GM13977 (cell line): ENCODE results near the gene PSMA1.
"Not testable (repeated sequence)": the region's sequence is repeated elsewhere in the genome, so short reads cannot be mapped to it uniquely, and the experiment has no call there.

Experiments used
- DNase-seq: peaks from one replicate; pipeline ENCODE4 v3.0.0; 2012; ENCODE audit warnings: low spot score
- CTCF ChIP-seq: IDR thresholded peaks from 2 replicates; pipeline ENCODE4 v1.5.1; 2012; ENCODE audit warnings: mild to moderate bottlenecking, control low read depth; ENCODE audit not compliant: insufficient read depth; ENCODE audit errors: extremely low read depth, missing control alignments
- in situ Hi-C: fragments of 300-500 bp; cut with MboI; formaldehyde crosslinking; loops from one replicate; pipeline ENCODE4 v1.12.0; 2022; ENCODE audit warnings: low sequenced_read_pairs, low pct_unique_long_range_greater_than_20kb, mixed read lengths, inconsistent platforms; ENCODE audit not compliant: unreplicated experiment

PSMA1 gene

DNA sequence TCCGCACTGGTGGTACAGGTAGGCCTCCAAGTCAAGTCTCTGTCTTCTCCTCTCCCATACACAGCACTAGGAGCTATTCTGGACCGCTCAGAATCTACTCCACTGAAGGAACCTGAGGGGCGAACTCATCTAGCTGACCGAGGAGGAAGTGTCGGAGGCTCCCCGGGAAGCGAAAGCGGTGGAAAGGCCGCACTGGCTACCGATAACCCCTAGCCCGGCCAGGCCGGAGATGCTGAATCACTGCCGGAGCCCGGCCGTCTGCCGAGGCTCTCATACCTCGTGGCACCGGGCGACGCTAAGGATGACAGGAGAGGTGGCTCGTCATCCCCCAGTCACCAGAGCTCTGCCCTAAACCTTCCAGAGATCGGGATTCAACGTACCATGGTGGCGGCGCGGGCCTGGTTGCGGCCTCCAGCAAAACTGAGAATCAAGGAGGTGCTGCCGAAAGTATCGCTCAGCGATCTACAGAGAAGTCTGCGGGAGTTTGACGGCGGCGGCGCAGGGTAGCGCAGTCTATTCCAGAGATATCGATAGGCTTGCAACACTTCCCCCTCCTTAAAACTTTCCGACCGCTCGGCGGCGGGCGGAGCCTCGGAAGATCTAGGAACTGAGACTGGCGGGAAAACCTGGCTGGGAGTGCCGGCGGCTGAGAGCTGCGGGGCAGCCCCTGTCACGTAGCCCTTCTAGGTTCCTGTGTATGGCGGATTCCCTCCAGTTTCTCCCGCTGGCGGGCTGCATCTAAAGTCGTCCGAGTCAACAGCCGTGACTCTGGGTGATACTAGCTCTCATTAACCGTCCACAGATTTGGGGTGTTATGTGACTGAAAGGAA is at the start of gene PSMA1:
Gene PSMA1, minus strand, starts transcription at position 470 of the 830 bp plus-strand sequence. Its CDS starts 87 bp downstream, at position 383.
- in situ Hi-C loops = no loop called here
- TF ChIP-seq CTCF = no peak
- DNase-seq = peak; percentile 86

DNA sequence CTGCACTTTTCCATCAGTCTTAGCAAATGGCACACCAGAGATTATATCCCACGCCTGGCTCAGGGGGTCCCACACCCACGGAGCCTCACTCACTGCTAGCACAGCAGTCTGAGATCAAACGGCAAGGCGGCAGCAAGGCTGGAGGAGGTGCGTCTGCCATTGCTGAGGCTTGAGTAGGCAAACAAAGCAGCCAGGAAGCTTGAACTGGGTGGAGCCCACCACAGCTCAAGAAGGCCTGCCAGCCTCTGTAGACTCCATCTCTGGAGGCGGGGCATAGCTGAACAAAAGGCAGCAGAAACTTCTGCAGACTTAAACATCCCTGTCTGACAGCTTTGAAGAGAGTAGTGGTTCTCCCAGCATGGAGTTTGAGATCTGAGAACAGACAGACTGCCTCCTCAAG is 49.3 kb upstream of the PSMA1 start:
- in situ Hi-C loops, DNase-seq: not testable (repeated sequence)

DNA sequence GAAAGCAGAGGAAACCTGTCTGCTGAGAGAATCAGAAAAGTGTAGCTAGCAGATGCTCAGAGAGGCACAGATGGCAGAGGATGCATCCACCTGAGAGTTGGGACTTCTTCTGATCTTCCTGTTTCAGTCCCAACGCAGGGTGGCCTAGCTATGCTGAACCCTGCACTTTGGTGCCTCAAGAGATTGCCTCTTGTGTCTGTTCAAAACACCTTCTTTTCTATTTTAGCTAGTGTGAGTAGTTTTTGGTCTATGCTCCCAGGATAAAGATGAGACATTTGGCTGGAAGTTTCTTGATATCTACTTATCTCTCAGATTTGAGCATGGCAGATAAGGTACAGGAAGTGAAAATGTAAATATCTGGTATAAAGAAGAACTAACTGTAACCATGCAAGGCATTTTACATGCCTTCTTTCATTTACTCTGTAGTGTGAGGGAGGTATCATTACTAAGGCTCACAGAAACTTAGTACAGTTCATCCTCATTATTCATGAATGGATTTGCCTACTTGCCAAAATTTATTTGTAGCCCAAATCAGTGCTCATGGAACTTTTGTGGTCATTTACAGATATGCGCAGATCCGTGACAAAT is 47.0 kb upstream of the PSMA1 start:
- no peak for DNase-seq
- in situ Hi-C loops = no loop called here
- TF ChIP-seq CTCF = no peak

DNA sequence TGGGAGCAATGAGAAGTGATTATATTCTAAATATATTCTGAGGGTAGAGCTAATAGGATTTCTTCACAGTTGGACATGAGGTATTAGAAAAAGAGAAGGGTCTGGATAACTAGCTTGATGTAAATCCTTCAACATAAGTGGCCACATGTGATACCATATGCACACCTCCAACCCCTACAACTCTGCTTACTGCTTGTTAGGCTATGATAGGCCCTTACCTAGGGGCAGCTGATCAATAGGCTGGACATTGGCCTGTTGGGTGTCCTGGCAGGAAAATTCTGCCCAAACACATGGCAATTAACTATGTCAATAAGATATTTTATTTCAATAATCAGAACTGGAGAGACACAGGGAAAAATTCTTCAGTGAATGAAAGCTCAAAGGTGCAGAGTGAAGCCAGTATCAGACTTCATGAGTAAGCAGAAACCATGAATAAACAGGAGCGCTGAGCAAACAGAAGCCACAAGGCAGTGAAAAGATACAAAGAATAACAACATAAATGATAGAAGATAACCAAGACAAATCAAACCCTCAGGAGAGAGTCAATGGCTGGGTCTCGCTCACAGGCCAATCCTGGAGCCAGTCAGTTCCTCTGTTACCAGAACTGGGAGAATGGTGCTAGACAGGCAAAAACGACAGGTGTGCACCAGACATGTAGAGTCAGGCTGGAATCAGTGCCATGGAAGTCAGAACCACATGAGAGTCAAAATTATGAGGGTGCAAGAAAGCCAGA is 46.3 kb upstream of the PSMA1 start:
- TF ChIP-seq CTCF = no peak
- no peak for DNase-seq
- in situ Hi-C loops = no loop called here

- in situ Hi-C loops = no loop called here
- TF ChIP-seq CTCF = no peak
- no peak for DNase-seq
Measured at GRCh38 chr11:14565845-14566244, 45.7 kb upstream of the PSMA1 start.

DNA sequence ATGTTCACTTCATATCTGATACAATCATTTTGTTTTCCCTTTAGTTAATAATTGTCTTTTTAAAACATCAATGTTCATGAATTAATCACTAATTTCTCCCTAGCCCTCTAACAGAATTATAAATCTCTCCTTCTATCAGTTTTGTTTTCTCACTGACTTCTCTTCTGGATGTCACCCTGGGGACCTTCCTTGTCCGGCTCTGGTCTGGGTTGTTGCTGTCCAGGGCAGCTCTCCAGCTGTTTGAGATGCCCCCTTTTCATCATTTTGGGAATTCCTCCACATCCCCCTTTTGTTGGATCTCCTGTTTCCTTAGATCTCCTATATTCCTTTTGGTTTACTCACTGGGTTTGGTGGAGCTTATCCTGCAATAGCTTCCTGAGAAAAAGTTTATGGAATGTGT is 35.6 kb upstream of the PSMA1 start:
- no peak for TF ChIP-seq CTCF
- no peak for DNase-seq
- in situ Hi-C loops = no loop called here

- no peak for TF ChIP-seq CTCF
- DNase-seq = no peak
- in situ Hi-C loops = no loop called here
Measured at GRCh38 chr11:14554959-14555358, 34.8 kb upstream of the PSMA1 start.
